Fibroblast of the aortic adventitia (primary cell): Measurements from ENCODE around the gene NUP210L. TPM values are rescaled to one million over a fixed set of nuclear protein-coding genes. Genes with fewer than 3 reads are reported as not detected.
A peak's percentile ranks its signal among the peaks of the same experiment; 100 is the strongest.

Experiments
- DNase-seq: peaks from one replicate; pipeline ENCODE4 v3.0.0-alpha.2; 2010; ENCODE audit warnings: low read depth
- H3K4me3 ChIP-seq: 2 replicates; pipeline ENCODE4 v1.5.1; 2011; ENCODE audit warnings: low read depth, mild to moderate bottlenecking, control low read depth, low read length, moderate library complexity
- total RNA-seq: library from RNA; depleted of rRNA; stranded (reverse); fragments of >200 nt; gene quantifications from 2 replicates; pipeline ENCODE4 v1.2.3, GENCODE V29; 2012; ENCODE audit warnings: low replicate concordance
- TF ChIP-seq, protein P1 (sequence below): IDR thresholded peaks from 2 replicates; pipeline ENCODE4 v1.5.1; 2011; ENCODE audit warnings: mild to moderate bottlenecking, low read length, control low read depth, inconsistent platforms; ENCODE audit not compliant: insufficient read depth

Gene NUP210L
- total RNA-seq, 1 donor: 0.09 TPM

DNA sequence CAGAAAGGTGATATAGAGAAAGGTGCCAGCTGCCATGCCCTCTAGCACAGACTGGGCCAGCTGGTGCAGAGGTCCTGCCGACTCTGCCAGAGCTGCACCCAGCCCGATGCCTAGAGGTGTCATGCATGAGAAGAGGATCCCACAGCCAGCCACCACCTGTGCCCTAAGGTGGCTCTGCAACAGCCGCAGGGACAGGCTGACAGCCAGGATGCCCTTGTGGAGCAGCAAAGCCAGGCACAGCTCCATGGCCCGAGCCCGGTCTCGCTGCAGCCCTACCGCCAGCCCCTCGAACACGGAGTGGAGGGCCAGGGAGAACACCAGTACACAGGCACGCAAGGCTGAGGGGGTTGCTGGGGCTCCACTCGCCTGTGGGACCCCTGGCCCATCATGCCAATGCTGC, 194.7 kb downstream of the NUP210L start:
- TF ChIP-seq, protein P1, sequence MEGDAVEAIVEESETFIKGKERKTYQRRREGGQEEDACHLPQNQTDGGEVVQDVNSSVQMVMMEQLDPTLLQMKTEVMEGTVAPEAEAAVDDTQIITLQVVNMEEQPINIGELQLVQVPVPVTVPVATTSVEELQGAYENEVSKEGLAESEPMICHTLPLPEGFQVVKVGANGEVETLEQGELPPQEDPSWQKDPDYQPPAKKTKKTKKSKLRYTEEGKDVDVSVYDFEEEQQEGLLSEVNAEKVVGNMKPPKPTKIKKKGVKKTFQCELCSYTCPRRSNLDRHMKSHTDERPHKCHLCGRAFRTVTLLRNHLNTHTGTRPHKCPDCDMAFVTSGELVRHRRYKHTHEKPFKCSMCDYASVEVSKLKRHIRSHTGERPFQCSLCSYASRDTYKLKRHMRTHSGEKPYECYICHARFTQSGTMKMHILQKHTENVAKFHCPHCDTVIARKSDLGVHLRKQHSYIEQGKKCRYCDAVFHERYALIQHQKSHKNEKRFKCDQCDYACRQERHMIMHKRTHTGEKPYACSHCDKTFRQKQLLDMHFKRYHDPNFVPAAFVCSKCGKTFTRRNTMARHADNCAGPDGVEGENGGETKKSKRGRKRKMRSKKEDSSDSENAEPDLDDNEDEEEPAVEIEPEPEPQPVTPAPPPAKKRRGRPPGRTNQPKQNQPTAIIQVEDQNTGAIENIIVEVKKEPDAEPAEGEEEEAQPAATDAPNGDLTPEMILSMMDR: no peak
- no peak for DNase-seq
- no peak overlapping the region for H3K4me3 ChIP-seq

DNA sequence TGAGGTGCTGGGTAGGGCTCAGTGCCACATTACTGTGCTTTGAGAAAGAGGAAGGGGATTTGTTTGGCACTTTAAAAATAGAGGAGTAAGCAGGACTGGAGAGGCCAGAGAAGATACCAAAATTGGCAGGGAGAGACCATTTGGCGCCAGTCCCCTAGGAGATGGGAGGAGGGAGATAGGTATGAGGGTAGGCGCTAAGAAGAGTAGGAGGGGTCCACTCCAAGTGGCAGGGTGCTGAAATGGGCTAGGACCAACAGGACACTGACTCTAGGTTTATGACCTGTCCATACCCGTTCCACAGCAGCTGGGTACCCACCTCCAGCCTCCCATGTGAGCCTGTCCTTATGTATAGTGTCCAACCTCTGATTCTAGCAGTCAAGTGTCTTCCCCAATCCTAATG, 195.4 kb downstream of the NUP210L start:
- DNase-seq: no peak
- no peak overlapping the region for H3K4me3 ChIP-seq
- TF ChIP-seq, protein P1: no peak

DNA sequence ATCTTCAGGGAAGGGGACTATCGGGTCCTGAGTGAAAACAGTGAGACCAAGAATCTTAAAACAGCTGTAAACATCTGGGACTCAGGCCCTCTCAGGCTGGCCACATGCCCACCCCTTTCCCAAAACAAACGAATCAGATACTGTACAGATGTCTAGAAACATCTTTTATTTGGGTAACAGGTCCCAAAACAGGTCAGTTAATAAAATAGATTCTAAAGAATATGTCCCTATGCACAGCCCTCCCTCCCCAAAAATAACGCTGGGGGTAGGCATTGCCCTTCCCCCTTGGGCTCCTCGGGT, 196.0 kb downstream of the NUP210L start:
- H3K4me3 ChIP-seq: peak overlapping the region; percentile 37
- TF ChIP-seq, protein P1: no peak
- no peak for DNase-seq

DNA sequence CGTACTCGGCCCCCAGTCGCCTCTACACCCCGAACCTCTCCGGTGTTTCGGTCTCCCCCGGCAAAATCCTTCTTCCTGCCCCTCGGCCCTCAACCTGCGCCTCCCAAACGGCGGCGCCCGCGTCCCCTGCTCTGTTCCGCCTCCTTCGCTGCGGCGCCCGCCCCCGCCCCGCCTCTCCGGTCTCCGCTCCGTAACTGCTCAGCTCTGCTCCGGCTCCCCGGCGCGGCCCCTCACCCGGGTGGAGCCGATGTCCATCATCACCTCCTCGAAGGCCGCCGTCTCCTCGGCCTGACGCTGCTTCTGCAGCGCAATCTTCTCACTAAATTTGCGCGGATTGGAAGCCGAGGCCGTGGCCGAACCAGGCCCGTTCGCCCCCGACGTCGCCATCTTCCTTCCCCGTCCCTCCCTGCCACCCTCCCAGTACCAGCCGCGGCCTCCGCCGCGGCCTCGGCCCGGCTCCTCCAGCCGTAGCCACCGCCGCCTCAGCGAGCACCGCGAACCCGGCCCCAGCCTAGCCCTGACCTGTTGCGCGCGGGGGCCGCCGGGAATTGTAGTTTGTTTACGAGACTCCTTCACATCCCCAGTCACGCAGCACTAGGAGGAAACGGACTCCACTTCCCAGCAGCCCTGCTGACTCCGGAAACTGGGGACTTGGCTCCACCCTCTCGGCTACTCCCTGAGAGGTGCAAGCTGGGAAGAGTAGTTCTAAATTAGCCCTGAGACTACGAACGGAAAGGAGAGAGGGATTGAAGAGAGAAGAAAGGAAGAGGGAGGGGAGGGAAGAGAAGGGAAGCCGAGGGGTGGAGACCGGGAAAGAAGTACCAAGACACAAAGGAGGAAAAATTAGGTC, 196.5 kb downstream of the NUP210L start, which contains the start of gene CRTC2:
TSS of gene CRTC2 (minus strand) at position 502 of the 850 bp plus-strand sequence. CDS start at position 387, 115 bp downstream.
- DNase-seq: peak; percentile 98
- H3K4me3 ChIP-seq: peak within 1 kb of the TSS; percentile 95
- TF ChIP-seq, protein P1: no peak

DNA sequence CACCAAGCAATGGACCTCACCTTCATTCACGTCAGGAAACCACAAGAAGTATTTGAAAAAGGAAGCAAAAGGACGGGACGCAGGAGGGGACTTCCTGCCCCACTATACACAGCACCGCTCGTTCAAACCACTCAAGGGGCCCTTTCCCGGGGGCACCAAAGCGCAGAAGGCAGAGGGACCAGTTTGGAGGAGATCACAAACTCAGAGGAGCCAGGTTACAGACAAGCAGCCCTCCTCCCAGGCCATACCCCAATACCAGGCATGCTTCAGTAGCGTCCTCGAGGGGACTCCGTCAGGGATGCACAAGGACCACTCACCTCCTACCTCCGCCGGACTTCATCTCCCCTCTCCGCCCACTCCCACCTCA, 197.1 kb downstream of the NUP210L start:
- H3K4me3 ChIP-seq: peak overlapping the region; percentile 95
- TF ChIP-seq, protein P1: no peak
- DNase-seq: no peak

DNA sequence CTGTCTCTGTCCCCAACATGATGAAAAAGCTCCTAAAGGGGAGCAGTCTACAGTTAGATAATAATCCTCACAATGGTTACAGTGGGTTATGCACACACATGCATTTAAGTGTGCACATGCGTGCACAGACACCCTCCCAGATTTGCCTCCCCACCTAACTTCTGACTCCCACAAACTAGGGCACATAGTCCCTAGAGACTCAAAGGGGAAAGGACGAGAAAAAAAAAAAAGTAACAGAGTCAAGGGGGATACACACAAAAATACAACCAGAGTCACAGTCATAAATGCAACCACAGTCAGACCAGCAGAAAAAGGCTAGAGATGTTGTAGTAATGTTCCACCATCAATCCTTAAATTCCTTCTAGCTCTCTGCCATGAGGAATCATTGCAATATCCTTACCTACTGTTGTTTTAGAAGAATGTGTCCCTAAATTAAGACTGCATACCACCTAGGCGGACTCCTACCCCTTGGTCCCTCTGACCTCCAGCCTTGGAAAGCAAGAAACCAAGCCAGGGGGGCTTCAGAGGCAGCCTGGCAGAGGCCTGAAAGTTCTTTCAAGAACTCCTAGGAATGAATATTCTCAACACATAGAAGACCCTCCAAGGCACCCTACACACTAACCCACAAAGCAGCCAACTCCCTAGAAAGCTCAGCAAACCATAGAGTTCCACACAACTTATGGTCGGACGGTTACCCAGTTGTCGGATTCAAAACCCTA, 197.7 kb downstream of the NUP210L start:
- H3K4me3 ChIP-seq: peak overlapping the region; percentile 95
- TF ChIP-seq, protein P1: no peak
- no peak for DNase-seq
